ENCODE measurements around the gene TOB2.

DNA sequence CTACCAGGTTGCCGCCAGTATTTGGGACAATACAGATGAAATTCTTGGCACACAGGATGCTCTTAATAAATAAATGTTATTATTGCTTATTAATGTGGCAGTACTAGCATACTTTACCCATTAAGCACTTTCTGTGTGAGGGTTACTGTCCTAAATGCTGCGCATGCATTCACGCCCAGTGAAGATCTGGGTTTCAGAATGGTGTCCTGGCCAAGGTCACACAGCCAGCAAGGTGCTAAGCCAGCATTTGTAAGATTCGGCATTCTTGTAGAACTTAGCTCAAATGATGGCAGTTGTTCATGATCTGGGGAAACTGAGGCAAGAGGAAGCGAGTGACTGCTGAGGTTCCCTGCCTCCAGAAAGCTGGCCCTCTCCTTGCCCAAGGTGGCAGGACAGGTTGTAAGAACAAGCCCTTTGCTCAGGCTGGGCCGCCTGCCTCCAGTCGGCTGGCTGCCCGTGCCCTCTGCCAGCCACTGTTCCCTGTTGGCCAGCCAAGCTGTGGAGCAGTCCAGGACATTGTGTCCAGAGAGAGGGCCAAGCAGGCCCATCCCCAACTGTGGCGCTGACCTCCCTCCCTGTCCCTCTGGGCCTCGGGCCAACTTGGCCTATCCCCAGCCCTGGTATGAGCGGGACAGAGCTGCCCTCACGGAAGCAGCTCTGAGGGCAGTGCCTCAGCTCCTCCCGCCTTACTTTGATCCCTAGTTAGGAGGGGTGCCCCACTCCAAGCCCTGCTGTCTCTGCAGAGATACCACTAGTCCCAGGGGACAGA, 28.8 kb downstream of the TOB2 start:
- TF ChIP-seq POLR2AphosphoS5 (IDR thresholded peaks at IDR 0.05; ENCODE audit: borderline replicate concordance, low read depth, low read length): no peak
- TF ChIP-seq EZH2 (IDR thresholded peaks at IDR 0.05): no peak
- TF ChIP-seq FOXP2 (optimal IDR thresholded peaks at IDR 0.05; ENCODE audit: control extremely low read depth, extremely low read length, insufficient read depth): no peak

All from SK-N-MC (cell line).